GM18502 (cell line): Measurements from ENCODE around the gene TOMM6.
A peak's percentile ranks its signal among the peaks of the same experiment; 100 is the strongest.

Experiments used
- ATAC-seq: cut with Tn5 transposase; IDR thresholded peaks from one replicate; pipeline ENCODE4 v1.9.1; 2021; ENCODE audit warnings: mild to moderate bottlenecking; ENCODE audit not compliant: unreplicated experiment, poor library complexity

Gene TOMM6

GRCh38 chr6:41787219-41787917 is at the start of gene TOMM6:
TSS of gene TOMM6 (plus strand) at chr6:41787694. CDS start at chr6:41787698, 4 bp downstream.
- ATAC-seq: peak; percentile 76

DNA sequence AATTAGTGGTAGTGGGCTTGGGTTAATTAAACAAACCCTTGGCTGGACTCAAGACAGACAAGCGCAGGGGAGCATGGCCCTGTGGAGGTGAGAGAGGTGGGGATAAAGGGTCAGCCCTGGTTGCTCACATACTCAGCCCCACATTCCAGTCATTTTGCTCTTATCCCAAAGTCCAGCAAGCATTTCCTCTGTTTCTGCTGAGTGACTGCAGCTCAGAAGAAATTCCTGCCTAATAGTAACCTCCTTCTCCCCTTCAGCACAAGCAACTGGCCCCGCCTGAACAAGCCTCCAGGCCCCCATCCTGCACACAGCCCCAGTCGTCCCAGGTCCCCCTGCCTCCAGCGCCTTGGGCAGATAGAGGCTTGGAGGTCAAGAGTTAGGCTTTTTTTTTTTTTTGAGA is 48.5 kb upstream of the TOMM6 start:
- ATAC-seq: no peak

GRCh38 chr6:41740366-41741162 is 46.9 kb upstream of the TOMM6 start:
- no peak for ATAC-seq

- no peak for ATAC-seq
These were observed 45.6 kb upstream of the TOMM6 start for GRCh38 chr6:41741625-41742490.

DNA sequence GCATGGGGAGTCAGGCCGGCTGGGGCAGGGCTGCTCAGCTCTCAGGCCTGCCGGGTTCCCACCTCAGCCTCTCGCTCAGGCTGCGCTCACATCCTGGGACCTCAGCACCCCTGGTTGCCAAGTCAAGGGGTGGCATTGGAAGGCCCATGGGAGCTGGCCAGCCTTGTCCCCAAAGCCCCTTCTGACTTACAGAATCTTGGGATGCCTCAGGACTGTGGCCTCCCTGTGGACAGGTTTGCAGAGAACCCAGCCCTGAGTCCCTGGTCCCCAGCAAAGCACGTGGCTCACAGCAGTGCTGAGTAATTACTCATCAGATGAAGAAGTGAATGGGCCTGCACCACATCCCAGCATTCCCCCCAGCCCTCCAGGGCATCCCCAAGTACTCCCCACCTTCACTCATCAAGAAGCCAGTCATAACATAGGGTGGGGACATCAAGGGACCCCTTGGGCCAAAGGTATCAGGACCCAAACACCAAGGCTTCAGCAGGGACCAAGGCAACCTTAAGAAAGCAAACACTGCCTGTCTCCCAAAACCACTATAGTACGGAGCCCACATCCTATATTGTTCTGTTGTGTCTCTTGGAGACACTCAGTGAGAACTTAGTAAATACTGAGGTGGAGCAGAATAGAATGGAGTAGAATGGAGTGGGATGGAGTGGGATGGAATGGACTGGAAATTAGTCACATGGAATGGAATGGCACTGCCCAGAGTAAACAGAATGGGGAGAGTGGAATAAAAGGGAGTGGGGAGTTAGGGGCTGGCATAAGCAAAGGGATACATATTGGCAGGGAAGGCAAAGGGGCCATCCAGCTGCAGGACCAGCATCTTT is 43.9 kb upstream of the TOMM6 start:
- no peak for ATAC-seq

- ATAC-seq: no peak
These were observed 43.2 kb upstream of the TOMM6 start for GRCh38 chr6:41744236-41744787.

DNA sequence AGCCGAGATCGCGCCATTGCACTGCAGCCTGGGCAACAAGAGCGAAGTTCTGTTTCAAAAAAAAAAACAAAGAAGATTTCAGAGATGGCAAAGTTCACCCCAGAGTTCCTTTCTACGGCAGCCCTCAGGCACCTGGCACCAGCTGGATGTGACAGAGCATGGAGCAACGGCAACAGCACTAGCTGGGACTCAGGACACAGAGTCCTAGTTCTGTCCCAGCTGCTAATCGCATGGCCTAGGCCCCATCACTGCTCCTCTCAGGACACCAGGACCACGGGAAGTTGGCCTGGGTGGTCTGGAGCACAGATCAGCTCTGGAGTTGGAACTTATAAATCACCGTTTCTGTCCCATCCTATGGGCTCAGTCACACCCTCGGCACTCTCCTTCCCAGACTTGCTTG is 41.4 kb upstream of the TOMM6 start:
- no peak for ATAC-seq

DNA sequence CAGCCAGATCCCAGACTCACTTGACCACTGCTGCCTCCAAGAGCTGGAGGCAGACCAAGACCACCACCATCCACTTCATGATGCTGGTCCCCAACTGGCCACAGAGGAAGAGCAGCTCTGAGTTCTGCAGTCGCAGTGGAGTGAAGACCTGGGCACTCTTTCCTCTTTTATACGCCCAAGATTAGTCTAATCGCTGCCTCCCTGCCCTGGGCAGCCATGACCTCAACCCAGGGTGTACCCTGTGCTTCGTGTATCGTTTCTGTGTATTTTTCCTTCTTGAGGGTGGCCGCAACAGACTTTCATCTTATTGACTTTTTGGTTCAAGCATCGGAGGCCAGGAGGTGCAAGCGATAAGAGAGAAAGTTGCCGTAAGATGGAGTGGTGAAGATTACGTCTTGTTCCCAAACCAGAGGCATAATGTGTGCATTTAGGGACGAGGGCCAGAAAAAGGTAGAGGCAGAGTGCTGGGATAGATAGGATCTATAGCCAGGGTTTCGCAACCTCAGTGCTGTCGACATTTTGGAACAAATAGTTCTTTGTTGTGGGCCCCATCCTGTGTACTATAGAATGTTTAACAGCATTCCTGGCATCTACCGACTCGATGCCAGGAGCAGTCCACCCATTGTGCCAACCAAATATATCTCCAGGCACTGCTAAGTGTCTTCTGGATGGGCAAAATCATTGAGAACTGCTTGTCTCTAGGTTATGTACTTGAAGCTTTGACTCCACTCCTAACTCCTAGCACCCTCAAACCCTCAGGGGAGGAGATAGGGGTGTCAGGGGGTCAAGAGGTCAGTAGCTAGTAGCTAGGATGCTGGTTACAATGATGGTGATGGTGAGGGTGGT is 40.0 kb upstream of the TOMM6 start, which contains the start of gene PGC:
Gene PGC, minus strand, starts transcription at position 142 of the 846 bp plus-strand sequence. Its CDS starts 63 bp downstream, at position 79.
- ATAC-seq: no peak

DNA sequence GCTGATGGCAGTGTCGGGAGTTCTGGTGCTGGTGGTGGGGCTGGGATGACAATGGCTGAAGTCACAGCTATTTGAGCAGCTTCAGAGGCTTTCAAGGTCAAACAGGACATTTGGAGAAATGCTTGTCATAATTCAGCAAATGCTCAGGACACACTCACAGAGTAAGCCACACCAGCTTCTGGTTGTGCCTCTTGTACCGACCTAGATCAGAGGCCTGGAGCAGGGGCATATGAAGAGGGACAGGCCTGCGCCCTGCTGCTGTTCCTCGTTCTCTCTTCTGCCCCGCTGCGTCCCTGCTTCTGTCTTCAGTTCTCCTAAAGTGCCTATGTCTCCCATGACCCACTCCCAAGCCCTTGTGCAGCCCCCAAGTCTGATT is 39.4 kb upstream of the TOMM6 start:
- no peak for ATAC-seq

GRCh38 chr6:41748542-41748941 is 39.0 kb upstream of the TOMM6 start:
- no peak for ATAC-seq

DNA sequence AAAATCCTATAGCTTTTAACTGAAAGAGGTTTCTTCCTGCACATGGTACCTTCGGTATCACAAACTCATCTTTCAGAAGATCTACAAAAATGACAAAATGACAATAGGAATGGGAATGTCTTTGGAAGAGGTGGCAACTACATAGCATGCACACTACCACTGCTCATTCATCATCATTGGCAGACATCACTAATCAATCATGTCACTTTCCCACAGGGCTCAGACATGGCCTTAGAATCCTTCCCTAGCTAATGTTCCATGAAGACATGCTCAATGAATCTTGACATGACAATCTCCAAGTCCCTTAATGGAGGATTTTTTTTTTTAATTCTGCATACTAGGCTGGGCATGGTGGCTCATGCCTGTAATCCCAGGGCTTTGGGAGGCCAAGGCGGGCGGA is 37.1 kb upstream of the TOMM6 start:
- ATAC-seq: no peak

GRCh38 chr6:41755895-41756294 is 31.6 kb upstream of the TOMM6 start:
- no peak for ATAC-seq

DNA sequence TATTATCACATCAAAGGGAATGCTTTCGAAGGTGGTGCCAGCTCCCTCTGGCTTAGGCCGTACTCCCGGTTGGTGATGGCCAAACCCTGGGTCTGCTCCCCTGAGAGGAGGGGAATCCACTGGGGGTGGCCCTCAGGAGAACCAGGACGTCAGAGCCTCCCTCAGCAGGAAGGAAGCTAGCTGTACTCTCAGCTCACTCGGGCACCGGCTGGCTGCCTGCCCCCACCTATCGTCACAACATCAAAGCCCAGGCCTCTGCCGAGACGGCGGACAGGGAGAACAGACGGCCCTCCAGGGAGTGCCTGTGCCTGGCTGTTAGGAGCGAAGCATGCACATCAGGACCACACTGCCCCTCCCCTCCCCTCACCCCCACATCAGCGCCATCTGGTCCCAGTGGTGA is 31.1 kb upstream of the TOMM6 start:
- ATAC-seq: no peak

DNA sequence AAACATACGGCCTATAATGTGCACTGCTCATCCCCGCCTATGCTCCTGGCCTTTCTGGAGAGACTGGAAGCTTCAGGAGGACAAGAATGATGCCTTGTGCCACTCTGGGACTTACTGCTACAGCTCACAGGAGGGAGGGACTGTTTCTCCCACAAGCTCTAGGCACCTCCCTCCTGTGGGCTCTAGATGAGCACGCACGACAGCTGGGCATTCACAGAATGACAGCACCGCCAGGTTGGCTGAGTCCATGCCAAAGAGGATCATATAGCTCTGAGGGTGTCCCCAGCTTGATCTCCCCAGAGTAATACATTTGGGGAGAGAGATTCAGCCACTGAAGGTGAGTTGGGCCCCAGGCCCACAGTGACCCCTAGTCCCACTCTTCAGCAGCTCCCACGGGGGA is 30.2 kb upstream of the TOMM6 start:
- ATAC-seq: no peak

GRCh38 chr6:41757931-41758640 is 29.4 kb upstream of the TOMM6 start:
- ATAC-seq: no peak

DNA sequence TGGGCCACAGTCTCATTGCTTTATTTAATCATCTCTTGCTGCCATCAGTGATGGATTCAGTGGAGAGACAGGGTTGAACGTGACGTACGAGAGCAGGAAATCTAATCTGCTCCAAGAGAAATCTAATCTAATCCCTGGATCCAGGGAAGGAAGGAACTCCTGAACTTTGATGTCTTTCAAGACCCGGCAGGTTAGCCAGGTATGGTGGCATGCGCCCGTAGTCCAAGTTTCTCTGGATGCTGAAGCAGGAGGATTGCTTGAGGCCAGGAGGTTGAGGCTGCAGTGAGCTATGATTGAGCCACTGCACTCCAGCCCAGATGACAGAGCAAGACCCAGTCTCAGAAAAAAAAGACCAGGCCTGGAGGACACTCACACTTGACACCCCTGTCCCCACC is 28.9 kb upstream of the TOMM6 start:
- ATAC-seq: no peak

DNA sequence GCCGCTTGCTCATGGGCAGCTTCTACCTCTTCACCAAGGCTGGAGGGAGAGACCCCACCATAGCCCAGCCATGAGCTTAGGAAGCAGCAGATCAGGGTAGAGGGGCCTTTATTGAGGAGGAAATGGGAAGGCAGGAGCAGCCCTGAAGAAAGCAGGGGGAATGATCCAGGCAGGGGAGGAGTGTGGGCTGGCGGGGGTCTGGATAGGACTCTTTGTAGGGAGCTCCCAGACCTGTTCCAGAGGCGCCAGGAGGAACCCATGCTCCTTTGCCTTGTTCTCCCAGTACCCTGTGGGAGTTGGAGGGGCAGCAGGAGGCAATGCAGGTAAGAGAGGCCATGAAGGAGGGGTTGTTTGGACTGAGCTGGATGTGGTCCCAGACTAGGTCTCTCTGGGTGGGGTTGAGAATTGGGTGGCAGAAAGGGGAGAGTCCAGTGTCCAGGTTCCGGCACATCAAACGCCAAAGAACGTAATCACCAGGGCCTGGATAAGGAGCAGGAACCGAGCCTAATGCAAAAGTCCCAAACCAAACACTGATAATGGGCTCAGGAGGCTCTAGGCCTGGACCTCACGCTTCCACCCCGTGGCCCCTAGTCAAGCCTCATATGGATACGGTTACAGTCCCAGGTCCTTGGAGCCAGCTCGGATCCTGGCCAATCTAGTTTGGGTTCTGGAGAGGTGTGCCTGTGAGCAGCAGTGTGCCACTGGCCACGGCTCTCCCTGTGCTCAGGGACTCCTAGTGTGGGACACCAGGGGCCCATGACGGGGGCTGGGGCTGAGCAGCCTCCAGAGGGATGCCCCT is 28.2 kb upstream of the TOMM6 start:
- ATAC-seq: no peak
